HEK293 (cell line): ENCODE measurements around the gene KCTD17.

ENCODE experiments used
- GLI4 ChIP-seq: fragments of 450-650 bp; formaldehyde crosslinking; IDR thresholded peaks from 2 replicates; pipeline ENCODE4 v1.5.1; 2016; ENCODE audit warnings: missing biosample characterization, missing genetic modification characterization
- IKZF3 ChIP-seq: fragments of 450-650 bp; IDR thresholded peaks from 2 replicates; pipeline ENCODE4 v1.5.0; 2018; ENCODE audit warnings: missing biosample characterization, mild to moderate bottlenecking, missing genetic modification characterization, moderate library complexity
- KLF16 ChIP-seq: fragments of 450-650 bp; formaldehyde crosslinking; IDR thresholded peaks from 2 replicates; pipeline ENCODE4 v1.5.1; 2017; ENCODE audit warnings: missing biosample characterization, missing genetic modification characterization
- KLF8 ChIP-seq: fragments of 450-650 bp; formaldehyde crosslinking; IDR thresholded peaks from 2 replicates; pipeline ENCODE4 v1.5.1; 2016; ENCODE audit warnings: missing biosample characterization, missing genetic modification characterization
- MYNN ChIP-seq: fragments of 450-650 bp; formaldehyde crosslinking; IDR thresholded peaks from 2 replicates; pipeline ENCODE4 v1.5.1; 2016; ENCODE audit warnings: missing biosample characterization, missing genetic modification characterization, borderline replicate concordance
- SCRT2 ChIP-seq: fragments of 450-650 bp; formaldehyde crosslinking; IDR thresholded peaks from 2 replicates; pipeline ENCODE4 v1.5.1; 2016; ENCODE audit warnings: missing biosample characterization, missing genetic modification characterization
- SP7 ChIP-seq: fragments of 450-650 bp; formaldehyde crosslinking; IDR thresholded peaks from 2 replicates; pipeline ENCODE4 v1.5.1; 2016; ENCODE audit warnings: missing biosample characterization, missing genetic modification characterization
- TCF7L2 ChIP-seq: IDR thresholded peaks from 2 replicates; pipeline ENCODE4 v1.6.1; 2011; ENCODE audit warnings: low read depth, mild to moderate bottlenecking, inconsistent platforms, low read length, moderate library complexity, borderline replicate concordance
- ZBTB20 ChIP-seq: fragments of 450-650 bp; formaldehyde crosslinking; IDR thresholded peaks from 2 replicates; pipeline ENCODE4 v1.5.1; 2016; ENCODE audit warnings: missing biosample characterization, missing genetic modification characterization
- ZFHX2 ChIP-seq: fragments of 450-650 bp; formaldehyde crosslinking; conservative IDR thresholded peaks from 2 replicates; pipeline ENCODE4 v1.5.1; 2016; ENCODE audit warnings: missing biosample characterization, missing genetic modification characterization
- ZNF114 ChIP-seq: fragments of 450-650 bp; formaldehyde crosslinking; IDR thresholded peaks from 2 replicates; pipeline ENCODE4 v1.5.0; 2017; ENCODE audit warnings: missing biosample characterization, missing genetic modification characterization
- ZNF155 ChIP-seq: fragments of 450-650 bp; formaldehyde crosslinking; IDR thresholded peaks from 2 replicates; pipeline ENCODE4 v1.5.1; 2016; ENCODE audit warnings: missing biosample characterization, missing genetic modification characterization
- ZNF157 ChIP-seq: fragments of 450-650 bp; formaldehyde crosslinking; IDR thresholded peaks from 2 replicates; pipeline ENCODE4 v1.5.1; 2016; ENCODE audit warnings: missing biosample characterization, missing genetic modification characterization
- ZNF202 ChIP-seq: fragments of 450-650 bp; formaldehyde crosslinking; IDR thresholded peaks from 2 replicates; pipeline ENCODE4 v1.5.1; 2016; ENCODE audit warnings: missing biosample characterization, missing genetic modification characterization, borderline replicate concordance
- ZNF549 ChIP-seq: fragments of 450-650 bp; IDR thresholded peaks from 2 replicates; pipeline ENCODE4 v1.5.1; 2018; ENCODE audit warnings: missing biosample characterization, missing genetic modification characterization, mild to moderate bottlenecking, inconsistent platforms, moderate library complexity
- ZSCAN30 ChIP-seq: fragments of 450-650 bp; IDR thresholded peaks from 2 replicates; pipeline ENCODE4 v1.5.1; 2018; ENCODE audit warnings: missing biosample characterization, mild to moderate bottlenecking, missing genetic modification characterization, moderate library complexity
- TF ChIP-seq, protein P1 (sequence below): fragments of 450-650 bp; formaldehyde crosslinking; IDR thresholded peaks from 2 replicates; pipeline ENCODE4 v1.5.1; 2016; ENCODE audit warnings: missing biosample characterization, missing genetic modification characterization, borderline replicate concordance
- TF ChIP-seq, protein P2 (sequence below): fragments of 450-650 bp; formaldehyde crosslinking; IDR thresholded peaks from 2 replicates; pipeline ENCODE4 v1.5.1; 2016; ENCODE audit warnings: missing biosample characterization, missing genetic modification characterization
- TF ChIP-seq, protein P3 (sequence below): fragments of 450-650 bp; formaldehyde crosslinking; IDR thresholded peaks from 2 replicates; pipeline ENCODE4 v1.5.1; 2016; ENCODE audit warnings: missing biosample characterization, missing genetic modification characterization
- TF ChIP-seq, protein P4 (sequence below): fragments of 450-650 bp; formaldehyde crosslinking; IDR thresholded peaks from 2 replicates; pipeline ENCODE4 v1.5.1; 2016; ENCODE audit warnings: missing biosample characterization, missing genetic modification characterization
- TF ChIP-seq, protein P5 (sequence below): fragments of 450-650 bp; formaldehyde crosslinking; IDR thresholded peaks from 2 replicates; pipeline ENCODE4 v1.5.1; 2016; ENCODE audit warnings: missing biosample characterization, missing genetic modification characterization
- TF ChIP-seq, protein P6 (sequence below): fragments of 450-650 bp; formaldehyde crosslinking; IDR thresholded peaks from 2 replicates; pipeline ENCODE4 v1.5.1; 2016; ENCODE audit warnings: missing biosample characterization, missing genetic modification characterization, borderline replicate concordance
- TF ChIP-seq, protein P7 (sequence below): fragments of 450-650 bp; formaldehyde crosslinking; IDR thresholded peaks from 2 replicates; pipeline ENCODE4 v1.5.1; 2016; ENCODE audit warnings: missing biosample characterization, missing genetic modification characterization

The KCTD17 gene

DNA sequence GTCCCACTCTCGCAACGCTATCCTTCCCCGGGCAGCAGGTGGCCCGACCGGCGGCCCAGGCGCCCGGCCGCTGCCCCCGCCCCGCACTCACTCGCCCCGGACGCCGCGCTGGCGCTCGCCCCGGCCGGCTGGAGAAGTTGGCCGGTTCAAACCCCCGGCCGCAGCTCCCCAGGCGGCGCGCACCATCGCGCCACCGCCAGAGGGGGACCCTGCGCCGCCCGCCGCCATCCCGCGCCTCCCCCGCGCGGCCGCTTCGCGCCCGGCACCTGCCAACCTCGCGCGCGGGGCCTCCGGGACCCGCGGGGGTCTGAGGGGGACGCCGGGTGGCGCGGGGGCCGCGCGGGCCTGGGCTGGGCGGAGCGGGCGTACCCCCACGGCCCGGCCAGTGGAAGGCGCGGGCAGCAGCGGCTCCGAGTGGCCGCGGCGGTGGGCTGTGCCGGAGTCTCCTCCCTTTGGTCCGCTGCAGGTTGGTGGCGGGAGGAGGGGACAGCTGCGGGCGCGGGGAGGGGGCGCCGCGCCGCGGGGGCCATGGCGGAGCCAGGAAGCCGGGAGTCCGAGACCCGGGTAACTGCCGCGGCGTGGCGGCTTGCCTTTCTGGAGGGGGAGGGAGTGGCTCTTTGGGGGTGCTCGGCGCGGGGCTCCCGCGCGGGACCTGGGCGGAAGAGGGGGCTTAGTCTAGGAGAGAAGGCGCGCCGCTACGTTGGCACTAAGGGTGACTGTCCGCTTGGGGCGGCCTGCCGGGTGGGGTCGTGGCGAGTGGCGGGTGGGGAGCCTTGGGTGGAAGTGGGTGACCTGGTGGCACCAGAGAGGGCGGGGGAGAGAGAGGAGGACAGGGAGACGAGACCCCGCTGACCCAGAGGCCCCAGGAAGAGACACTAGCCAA is 32.0 kb upstream of the KCTD17 start, which contains the start of the genes MPST and TST (continued):
- TF ChIP-seq, protein P1, sequence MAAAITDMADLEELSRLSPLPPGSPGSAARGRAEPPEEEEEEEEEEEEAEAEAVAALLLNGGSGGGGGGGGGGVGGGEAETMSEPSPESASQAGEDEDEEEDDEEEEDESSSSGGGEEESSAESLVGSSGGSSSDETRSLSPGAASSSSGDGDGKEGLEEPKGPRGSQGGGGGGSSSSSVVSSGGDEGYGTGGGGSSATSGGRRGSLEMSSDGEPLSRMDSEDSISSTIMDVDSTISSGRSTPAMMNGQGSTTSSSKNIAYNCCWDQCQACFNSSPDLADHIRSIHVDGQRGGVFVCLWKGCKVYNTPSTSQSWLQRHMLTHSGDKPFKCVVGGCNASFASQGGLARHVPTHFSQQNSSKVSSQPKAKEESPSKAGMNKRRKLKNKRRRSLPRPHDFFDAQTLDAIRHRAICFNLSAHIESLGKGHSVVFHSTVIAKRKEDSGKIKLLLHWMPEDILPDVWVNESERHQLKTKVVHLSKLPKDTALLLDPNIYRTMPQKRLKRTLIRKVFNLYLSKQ (tag by site-specific recombination) = no peak
- TF ChIP-seq, protein P2, sequence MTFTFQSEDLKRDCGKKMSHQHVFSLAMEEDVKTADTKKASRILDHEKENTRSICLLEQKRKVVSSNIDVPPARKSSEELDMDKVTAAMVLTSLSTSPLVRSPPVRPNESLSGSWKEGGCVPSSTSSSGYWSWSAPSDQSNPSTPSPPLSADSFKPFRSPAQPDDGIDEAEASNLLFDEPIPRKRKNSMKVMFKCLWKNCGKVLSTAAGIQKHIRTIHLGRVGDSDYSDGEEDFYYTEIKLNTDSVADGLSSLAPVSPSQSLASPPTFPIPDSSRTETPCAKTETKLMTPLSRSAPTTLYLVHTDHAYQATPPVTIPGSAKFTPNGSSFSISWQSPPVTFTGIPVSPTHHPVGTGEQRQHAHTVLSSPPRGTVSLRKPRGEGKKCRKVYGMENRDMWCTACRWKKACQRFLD (tag by site-specific recombination) = no peak
- TF ChIP-seq TCF7L2 = no peak
- no peak for TF ChIP-seq ZNF114
- peak; percentile 89 for TF ChIP-seq KLF8 (tag by site-specific recombination)
- TF ChIP-seq, protein P3, sequence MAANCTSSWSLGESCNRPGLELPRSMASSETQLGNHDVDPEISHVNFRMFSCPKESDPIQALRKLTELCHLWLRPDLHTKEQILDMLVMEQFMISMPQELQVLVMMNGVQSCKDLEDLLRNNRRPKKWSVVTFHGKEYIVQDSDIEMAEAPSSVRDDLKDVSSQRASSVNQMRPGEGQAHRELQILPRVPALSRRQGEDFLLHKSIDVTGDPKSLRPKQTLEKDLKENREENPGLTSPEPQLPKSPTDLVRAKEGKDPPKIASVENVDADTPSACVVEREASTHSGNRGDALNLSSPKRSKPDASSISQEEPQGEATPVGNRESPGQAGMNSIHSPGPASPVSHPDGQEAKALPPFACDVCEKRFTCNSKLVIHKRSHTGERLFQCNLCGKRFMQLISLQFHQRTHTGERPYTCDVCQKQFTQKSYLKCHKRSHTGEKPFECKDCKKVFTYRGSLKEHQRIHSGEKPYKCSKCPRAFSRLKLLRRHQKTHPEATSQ (tag by site-specific recombination) = peak; percentile 38; the same call in 1 of the 2 replicates
- TF ChIP-seq ZNF549 = no peak
- no peak for TF ChIP-seq SCRT2 (tag by site-specific recombination)
- TF ChIP-seq KLF16 (tag by site-specific recombination) = peak; percentile 42; the same call in 1 of the 2 replicates
- TF ChIP-seq ZNF202 (tag by site-specific recombination) = no peak
- TF ChIP-seq MYNN (tag by site-specific recombination) = no peak
- no peak for TF ChIP-seq ZSCAN30 (tag by site-specific recombination)
- no peak for TF ChIP-seq IKZF3 (tag by site-specific recombination)
- TF ChIP-seq, protein P4, sequence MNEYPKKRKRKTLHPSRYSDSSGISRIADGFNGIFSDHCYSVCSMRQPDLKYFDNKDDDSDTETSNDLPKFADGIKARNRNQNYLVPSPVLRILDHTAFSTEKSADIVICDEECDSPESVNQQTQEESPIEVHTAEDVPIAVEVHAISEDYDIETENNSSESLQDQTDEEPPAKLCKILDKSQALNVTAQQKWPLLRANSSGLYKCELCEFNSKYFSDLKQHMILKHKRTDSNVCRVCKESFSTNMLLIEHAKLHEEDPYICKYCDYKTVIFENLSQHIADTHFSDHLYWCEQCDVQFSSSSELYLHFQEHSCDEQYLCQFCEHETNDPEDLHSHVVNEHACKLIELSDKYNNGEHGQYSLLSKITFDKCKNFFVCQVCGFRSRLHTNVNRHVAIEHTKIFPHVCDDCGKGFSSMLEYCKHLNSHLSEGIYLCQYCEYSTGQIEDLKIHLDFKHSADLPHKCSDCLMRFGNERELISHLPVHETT (tag by site-specific recombination) = no peak
- TF ChIP-seq GLI4 = no peak
- peak; percentile 83 for TF ChIP-seq ZBTB20
- no peak for TF ChIP-seq ZNF155 (tag by site-specific recombination)
- TF ChIP-seq ZFHX2 = peak; percentile 24; the same call in 1 of the 2 replicates
- TF ChIP-seq ZNF157 (tag by site-specific recombination) = peak; percentile 23; the same call in 1 of the 2 replicates
- TF ChIP-seq, protein P5, sequence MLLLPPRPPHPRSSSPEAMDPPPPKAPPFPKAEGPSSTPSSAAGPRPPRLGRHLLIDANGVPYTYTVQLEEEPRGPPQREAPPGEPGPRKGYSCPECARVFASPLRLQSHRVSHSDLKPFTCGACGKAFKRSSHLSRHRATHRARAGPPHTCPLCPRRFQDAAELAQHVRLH (tag by site-specific recombination) = no peak
- TF ChIP-seq, protein P6, sequence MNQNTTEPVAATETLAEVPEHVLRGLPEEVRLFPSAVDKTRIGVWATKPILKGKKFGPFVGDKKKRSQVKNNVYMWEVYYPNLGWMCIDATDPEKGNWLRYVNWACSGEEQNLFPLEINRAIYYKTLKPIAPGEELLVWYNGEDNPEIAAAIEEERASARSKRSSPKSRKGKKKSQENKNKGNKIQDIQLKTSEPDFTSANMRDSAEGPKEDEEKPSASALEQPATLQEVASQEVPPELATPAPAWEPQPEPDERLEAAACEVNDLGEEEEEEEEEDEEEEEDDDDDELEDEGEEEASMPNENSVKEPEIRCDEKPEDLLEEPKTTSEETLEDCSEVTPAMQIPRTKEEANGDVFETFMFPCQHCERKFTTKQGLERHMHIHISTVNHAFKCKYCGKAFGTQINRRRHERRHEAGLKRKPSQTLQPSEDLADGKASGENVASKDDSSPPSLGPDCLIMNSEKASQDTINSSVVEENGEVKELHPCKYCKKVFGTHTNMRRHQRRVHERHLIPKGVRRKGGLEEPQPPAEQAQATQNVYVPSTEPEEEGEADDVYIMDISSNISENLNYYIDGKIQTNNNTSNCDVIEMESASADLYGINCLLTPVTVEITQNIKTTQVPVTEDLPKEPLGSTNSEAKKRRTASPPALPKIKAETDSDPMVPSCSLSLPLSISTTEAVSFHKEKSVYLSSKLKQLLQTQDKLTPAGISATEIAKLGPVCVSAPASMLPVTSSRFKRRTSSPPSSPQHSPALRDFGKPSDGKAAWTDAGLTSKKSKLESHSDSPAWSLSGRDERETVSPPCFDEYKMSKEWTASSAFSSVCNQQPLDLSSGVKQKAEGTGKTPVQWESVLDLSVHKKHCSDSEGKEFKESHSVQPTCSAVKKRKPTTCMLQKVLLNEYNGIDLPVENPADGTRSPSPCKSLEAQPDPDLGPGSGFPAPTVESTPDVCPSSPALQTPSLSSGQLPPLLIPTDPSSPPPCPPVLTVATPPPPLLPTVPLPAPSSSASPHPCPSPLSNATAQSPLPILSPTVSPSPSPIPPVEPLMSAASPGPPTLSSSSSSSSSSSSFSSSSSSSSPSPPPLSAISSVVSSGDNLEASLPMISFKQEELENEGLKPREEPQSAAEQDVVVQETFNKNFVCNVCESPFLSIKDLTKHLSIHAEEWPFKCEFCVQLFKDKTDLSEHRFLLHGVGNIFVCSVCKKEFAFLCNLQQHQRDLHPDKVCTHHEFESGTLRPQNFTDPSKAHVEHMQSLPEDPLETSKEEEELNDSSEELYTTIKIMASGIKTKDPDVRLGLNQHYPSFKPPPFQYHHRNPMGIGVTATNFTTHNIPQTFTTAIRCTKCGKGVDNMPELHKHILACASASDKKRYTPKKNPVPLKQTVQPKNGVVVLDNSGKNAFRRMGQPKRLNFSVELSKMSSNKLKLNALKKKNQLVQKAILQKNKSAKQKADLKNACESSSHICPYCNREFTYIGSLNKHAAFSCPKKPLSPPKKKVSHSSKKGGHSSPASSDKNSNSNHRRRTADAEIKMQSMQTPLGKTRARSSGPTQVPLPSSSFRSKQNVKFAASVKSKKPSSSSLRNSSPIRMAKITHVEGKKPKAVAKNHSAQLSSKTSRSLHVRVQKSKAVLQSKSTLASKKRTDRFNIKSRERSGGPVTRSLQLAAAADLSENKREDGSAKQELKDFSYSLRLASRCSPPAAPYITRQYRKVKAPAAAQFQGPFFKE (tag by site-specific recombination) = no peak
- TF ChIP-seq SP7 (tag by site-specific recombination) = peak; percentile 57
- TF ChIP-seq, protein P7, sequence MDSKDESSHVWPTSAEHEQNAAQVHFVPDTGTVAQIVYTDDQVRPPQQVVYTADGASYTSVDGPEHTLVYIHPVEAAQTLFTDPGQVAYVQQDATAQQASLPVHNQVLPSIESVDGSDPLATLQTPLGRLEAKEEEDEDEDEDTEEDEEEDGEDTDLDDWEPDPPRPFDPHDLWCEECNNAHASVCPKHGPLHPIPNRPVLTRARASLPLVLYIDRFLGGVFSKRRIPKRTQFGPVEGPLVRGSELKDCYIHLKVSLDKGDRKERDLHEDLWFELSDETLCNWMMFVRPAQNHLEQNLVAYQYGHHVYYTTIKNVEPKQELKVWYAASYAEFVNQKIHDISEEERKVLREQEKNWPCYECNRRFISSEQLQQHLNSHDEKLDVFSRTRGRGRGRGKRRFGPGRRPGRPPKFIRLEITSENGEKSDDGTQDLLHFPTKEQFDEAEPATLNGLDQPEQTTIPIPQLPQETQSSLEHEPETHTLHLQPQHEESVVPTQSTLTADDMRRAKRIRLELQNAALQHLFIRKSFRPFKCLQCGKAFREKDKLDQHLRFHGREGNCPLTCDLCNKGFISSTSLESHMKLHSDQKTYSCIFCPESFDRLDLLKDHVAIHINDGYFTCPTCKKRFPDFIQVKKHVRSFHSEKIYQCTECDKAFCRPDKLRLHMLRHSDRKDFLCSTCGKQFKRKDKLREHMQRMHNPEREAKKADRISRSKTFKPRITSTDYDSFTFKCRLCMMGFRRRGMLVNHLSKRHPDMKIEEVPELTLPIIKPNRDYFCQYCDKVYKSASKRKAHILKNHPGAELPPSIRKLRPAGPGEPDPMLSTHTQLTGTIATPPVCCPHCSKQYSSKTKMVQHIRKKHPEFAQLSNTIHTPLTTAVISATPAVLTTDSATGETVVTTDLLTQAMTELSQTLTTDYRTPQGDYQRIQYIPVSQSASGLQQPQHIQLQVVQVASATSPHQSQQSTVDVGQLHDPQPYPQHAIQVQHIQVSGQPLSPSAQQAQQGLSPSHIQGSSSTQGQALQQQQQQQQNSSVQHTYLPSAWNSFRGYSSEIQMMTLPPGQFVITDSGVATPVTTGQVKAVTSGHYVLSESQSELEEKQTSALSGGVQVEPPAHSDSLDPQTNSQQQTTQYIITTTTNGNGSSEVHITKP (tag by site-specific recombination) = peak; percentile 72
